GM19468 (cell line): ENCODE data around the gene AOPEP.

Source experiments
- ATAC-seq: cut with Tn5 transposase; IDR thresholded peaks from one replicate; pipeline ENCODE4 v1.9.1; 2021; ENCODE audit warnings: mild to moderate bottlenecking, moderate library complexity, moderate number of reproducible peaks; ENCODE audit not compliant: unreplicated experiment; ENCODE audit errors: extremely low read depth

AOPEP gene

GRCh38 chr9:95131023-95131943 is 404.8 kb downstream of the AOPEP start:
- ATAC-seq: no peak

- no peak for ATAC-seq
Measured at GRCh38 chr9:95132366-95133324, 406.1 kb downstream of the AOPEP start.

- no peak for ATAC-seq
Measured at GRCh38 chr9:95133325-95133705, 406.8 kb downstream of the AOPEP start.

GRCh38 chr9:95134457-95134881 is 408.0 kb downstream of the AOPEP start:
- no peak for ATAC-seq

- ATAC-seq: no peak
Measured at GRCh38 chr9:95135756-95136155, 409.3 kb downstream of the AOPEP start.
